ENCODE data around the gene PSMA4.

The PSMA4 gene

GRCh38 chr15:78574944-78575343, 34.7 kb downstream of the PSMA4 start:
- in situ Hi-C loops (cut with HindIII; ENCODE audit: low sequenced_read_pairs): no loop called here
- no peak overlapping the region for H3K4me3 ChIP-seq (ENCODE audit: low read depth, low read length)
- TF ChIP-seq CTCF (IDR thresholded peaks at IDR 0.05; ENCODE audit: low read depth, low read length): no peak
- DNase-seq (ENCODE audit: low read depth, low spot score): no peak

GRCh38 chr15:78597583-78597982, 57.3 kb downstream of the PSMA4 start:
- DNase-seq (ENCODE audit: low read depth, low spot score): no peak
- H3K4me3 ChIP-seq (ENCODE audit: low read depth, low read length): no peak overlapping the region
- no peak for TF ChIP-seq CTCF (IDR thresholded peaks at IDR 0.05; ENCODE audit: low read depth, low read length)
- in situ Hi-C loops (cut with HindIII; ENCODE audit: low sequenced_read_pairs): no loop called here

GRCh38 chr15:78598348-78598747, 58.1 kb downstream of the PSMA4 start:
- no peak overlapping the region for H3K4me3 ChIP-seq (ENCODE audit: low read depth, low read length)
- DNase-seq (ENCODE audit: low read depth, low spot score): no peak
- no peak for TF ChIP-seq CTCF (IDR thresholded peaks at IDR 0.05; ENCODE audit: low read depth, low read length)
- in situ Hi-C loops (cut with HindIII; ENCODE audit: low sequenced_read_pairs): no loop called here

- no peak for DNase-seq (ENCODE audit: low read depth, low spot score)
- in situ Hi-C loops (cut with HindIII; ENCODE audit: low sequenced_read_pairs): no loop called here
- no peak overlapping the region for H3K4me3 ChIP-seq (ENCODE audit: low read depth, low read length)
- TF ChIP-seq CTCF (IDR thresholded peaks at IDR 0.05; ENCODE audit: low read depth, low read length): no peak
Measured at GRCh38 chr15:78599189-78599588, 58.9 kb downstream of the PSMA4 start.
